ENCODE data around the gene MSLN.

Gene MSLN

DNA sequence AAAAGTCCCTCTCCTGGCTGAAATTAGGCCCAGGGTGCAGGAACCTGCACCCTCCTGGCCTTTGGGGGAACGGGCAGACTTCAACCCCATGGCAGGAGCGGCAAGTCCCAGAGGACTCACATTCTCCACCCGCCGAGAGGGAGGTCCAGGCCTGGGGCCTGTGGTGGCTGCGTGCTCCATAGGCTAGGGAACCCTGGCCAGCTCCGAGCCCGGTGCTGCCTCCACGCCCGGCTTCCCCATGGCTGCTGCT is 34.4 kb upstream of the MSLN start:
- Histone ChIP-seq H3K4me2 (ENCODE audit: insufficient read depth, low read length) (peak overlapping the region; percentile 93), H2AFZ (ENCODE audit: low read depth, low read length) (no peak overlapping the region), H3K4me1 (ENCODE audit: insufficient read depth, low read length) (peaks cover 26% of the 10 kb centered on the region), H3K9me3 (ENCODE audit: insufficient read depth, low read length, severe bottlenecking) (no peaks in the 10 kb centered on the region), H3K79me2 (ENCODE audit: insufficient read depth, low read length) (no peaks in the 10 kb centered on the region), H4K20me1 (ENCODE audit: insufficient read depth, low read length) (peaks cover 35% of the 10 kb centered on the region), H3K27me3 (ENCODE audit: insufficient read depth, low read length, poor library complexity) (no peaks in the 10 kb centered on the region), H3K27ac (ENCODE audit: low read length) (no peak overlapping the region), H3K9ac (ENCODE audit: low read depth, low read length) (no peak overlapping the region; the same call in 1 of the 2 replicates), H3K36me3 (ENCODE audit: insufficient read depth, low read length) (peaks cover 7% of the 10 kb centered on the region), H3K4me3 (ENCODE audit: low read depth in 1 of 2, low read length in 2 of 2) (peak overlapping the region in 1 of 2 experiments; percentile 72; a peak in 1 of 4 replicates)
- DNase-seq (no peak), ATAC-seq (ENCODE audit: insufficient read depth, low read depth) (no peak)
- TF ChIP-seq EZH2 (IDR thresholded peaks at IDR 0.05; ENCODE audit: borderline replicate concordance, low read depth, low read length, severe bottlenecking), result no peak
- TF ChIP-seq CTCF (IDR thresholded peaks at IDR 0.05; ENCODE audit: borderline replicate concordance, extremely low read depth, low read length, poor library complexity, severe bottlenecking), result no peak

DNA sequence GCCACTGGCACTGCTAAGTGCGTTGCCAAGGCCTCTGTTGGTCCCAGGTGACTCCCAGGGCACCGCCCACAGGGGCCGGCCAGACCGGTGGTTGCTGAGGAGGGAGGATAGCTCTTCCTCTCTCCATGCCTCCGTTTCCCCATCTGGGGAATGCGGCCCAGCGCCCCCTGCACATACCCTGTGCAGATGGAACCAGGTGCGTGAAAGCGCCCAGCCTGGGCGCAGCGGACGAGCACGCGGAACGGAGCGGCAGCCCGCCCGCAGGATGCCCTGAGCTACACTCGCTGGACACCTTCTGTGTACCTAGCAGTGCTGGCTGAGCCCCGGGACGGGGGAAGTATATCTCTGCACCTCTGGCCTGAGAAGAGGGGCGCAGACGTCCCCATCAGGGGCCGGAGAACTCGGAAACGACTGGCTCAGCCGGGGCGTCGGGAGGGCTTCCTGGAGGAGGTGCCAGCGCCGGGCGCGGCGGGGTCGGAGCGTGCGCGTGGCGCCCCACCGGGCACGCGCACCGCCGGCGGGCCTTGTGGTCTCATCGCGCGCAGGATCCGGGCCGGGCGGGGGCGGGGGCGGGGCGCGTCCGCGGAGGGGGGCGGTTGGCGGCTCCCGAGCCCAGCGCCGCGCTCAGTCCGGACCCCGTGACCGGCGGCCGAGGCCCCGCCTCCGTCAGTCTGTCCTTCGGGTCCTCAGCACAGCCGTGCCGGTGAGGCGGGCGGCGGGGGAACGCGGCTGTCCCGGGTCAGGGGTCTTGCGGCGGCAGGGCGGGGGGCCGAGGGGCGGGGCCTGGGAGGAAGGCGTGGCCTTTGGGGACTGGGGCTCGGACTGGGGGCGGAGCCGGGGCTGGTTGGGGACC is 33.9 kb upstream of the MSLN start, which contains the start of the genes CCDC78 and HAGHL:
Gene CCDC78, minus strand, starts transcription at position 6 of the 853 bp plus-strand sequence. CDS start 76 bp downstream, outside the sequence.
Gene HAGHL, plus strand, starts transcription at position 669 of the 853 bp plus-strand sequence. CDS start 404 bp downstream, outside the sequence.
- Histone ChIP-seq H4K20me1 (ENCODE audit: insufficient read depth, low read length) (peaks cover 31% of the 10 kb centered on the region), H3K4me1 (ENCODE audit: insufficient read depth, low read length) (peaks cover 20% of the 10 kb centered on the region), H3K9me3 (ENCODE audit: insufficient read depth, low read length, severe bottlenecking) (no peaks in the 10 kb centered on the region), H3K4me2 (ENCODE audit: insufficient read depth, low read length) (peak within 1 kb of the TSS; percentile 93), H3K36me3 (ENCODE audit: insufficient read depth, low read length) (peaks cover 13% of the 10 kb centered on the region), H3K79me2 (ENCODE audit: insufficient read depth, low read length) (no peaks in the 10 kb centered on the region), H3K27me3 (ENCODE audit: insufficient read depth, low read length, poor library complexity) (no peaks in the 10 kb centered on the region), H3K27ac (ENCODE audit: low read length) (peak within 1 kb of the TSS; percentile 45; the same call in 1 of the 2 replicates), H3K4me3 (ENCODE audit: low read depth in 1 of 2, low read length in 2 of 2) (peak within 1 kb of the TSS; percentile 27 to 72; a peak in 3 of 4 replicates), H3K9ac (ENCODE audit: low read depth, low read length) (peak within 1 kb of the TSS; percentile 65), H2AFZ (ENCODE audit: low read depth, low read length) (peak within 1 kb of the TSS; percentile 66)
- ATAC-seq (ENCODE audit: insufficient read depth, low read depth), result peak; percentile 56
- peak; percentile 72 for DNase-seq
- TF ChIP-seq CTCF (IDR thresholded peaks at IDR 0.05; ENCODE audit: borderline replicate concordance, extremely low read depth, low read length, poor library complexity, severe bottlenecking) (no peak), EZH2 (IDR thresholded peaks at IDR 0.05; ENCODE audit: borderline replicate concordance, low read depth, low read length, severe bottlenecking) (no peak)

DNA sequence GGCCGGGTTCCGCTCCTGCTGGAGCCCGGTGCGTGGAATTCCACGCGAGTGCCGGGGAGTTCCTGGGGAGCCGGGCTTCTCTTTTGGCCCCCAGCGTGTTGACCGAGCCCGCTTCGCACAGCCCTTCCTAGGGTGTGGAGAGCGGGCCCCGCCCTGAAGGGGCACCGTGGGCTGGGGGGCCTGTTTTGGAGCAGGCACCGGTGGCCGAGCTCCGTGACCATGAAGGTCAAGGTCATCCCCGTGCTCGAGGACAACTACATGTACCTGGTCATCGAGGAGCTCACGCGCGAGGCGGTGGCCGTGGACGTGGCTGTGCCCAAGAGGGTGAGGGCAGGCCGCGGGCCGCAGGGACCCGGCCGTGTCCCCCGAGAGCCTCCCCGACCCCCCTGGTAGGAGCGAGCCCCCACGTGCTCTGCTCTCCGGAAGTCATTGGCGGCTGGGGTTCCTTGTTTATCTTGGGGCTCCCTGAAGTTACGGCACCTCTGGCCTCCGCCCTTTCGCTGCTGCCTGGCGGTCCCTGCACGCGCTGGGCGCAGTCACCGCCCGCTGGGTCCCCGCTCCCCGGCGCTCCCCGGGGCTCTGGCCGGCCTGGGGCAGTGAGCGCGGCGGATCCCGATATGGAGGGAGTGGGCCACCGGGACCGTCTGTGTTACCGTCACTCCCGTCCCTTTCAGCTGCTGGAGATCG is 33.1 kb upstream of the MSLN start:
- ATAC-seq (ENCODE audit: insufficient read depth, low read depth), result no peak
- Histone ChIP-seq H4K20me1 (ENCODE audit: insufficient read depth, low read length) (peaks cover 24% of the 10 kb centered on the region), H3K4me3 (ENCODE audit: low read depth in 1 of 2, low read length in 2 of 2) (peak overlapping the region; percentile 27 to 72; a peak in 3 of 4 replicates), H3K9ac (ENCODE audit: low read depth, low read length) (peak overlapping the region; percentile 65), H3K4me2 (ENCODE audit: insufficient read depth, low read length) (peak overlapping the region; percentile 93), H3K4me1 (ENCODE audit: insufficient read depth, low read length) (peaks cover 14% of the 10 kb centered on the region), H2AFZ (ENCODE audit: low read depth, low read length) (peak overlapping the region; percentile 66), H3K27me3 (ENCODE audit: insufficient read depth, low read length, poor library complexity) (no peaks in the 10 kb centered on the region), H3K27ac (ENCODE audit: low read length) (peak overlapping the region; percentile 45; the same call in 1 of the 2 replicates), H3K36me3 (ENCODE audit: insufficient read depth, low read length) (peaks cover 20% of the 10 kb centered on the region), H3K79me2 (ENCODE audit: insufficient read depth, low read length) (no peaks in the 10 kb centered on the region), H3K9me3 (ENCODE audit: insufficient read depth, low read length, severe bottlenecking) (no peaks in the 10 kb centered on the region)
- TF ChIP-seq CTCF (IDR thresholded peaks at IDR 0.05; ENCODE audit: borderline replicate concordance, extremely low read depth, low read length, poor library complexity, severe bottlenecking), result no peak
- no peak for TF ChIP-seq EZH2 (IDR thresholded peaks at IDR 0.05; ENCODE audit: borderline replicate concordance, low read depth, low read length, severe bottlenecking)
- DNase-seq, result no peak
